ENCODE results near the gene HSF5. TPM values are rescaled to one million over a fixed set of nuclear protein-coding genes. Genes with fewer than 3 reads are reported as not detected.
"Not testable (repeated sequence)": the region's sequence is repeated elsewhere in the genome, so short reads cannot be mapped to it uniquely, and the experiment has no call there.

The HSF5 gene
- polyA plus RNA-seq, 1 donor, result 0.07 TPM

DNA sequence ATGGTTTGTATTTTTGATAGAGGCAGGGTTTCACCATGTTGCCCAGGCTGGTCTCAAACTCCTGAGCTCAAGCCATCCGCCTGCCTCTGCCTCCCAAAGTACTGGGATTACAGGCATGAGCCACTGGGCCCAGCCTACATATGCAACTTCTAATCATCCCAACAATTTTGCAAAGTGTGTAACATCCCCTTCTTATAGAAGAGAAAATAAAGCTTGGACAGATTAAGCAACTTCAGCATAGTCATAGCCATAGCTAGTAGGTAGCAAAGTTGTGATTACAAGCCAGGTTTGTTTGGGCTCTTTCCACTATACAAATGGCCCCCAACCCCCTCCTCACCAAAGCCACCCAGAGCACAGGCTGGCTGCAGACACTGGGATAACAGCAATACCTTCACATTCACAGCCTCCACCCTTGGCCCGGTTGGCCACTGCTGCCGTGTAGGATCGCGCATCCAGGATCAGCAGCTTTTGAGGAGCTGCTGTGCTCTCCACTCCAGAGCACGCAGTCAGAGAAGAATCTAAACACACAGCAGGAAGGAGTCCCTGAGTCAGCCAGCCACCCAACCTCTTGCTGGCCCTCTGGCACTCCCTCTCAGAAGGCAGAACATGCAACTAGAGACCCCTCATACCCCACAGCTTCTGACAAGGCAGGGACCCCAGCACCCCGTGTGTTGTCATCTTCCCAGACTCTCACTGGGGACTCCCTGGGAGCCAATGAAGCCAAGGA lies 18.3 kb upstream of the HSF5 start:
- no peaks in the 10 kb centered on the region for H3K9me3 ChIP-seq (ENCODE audit: control insufficient read depth, low read depth, low read length)
- no peak for DNase-seq
- no peak overlapping the region for H3K4me3 ChIP-seq (ENCODE audit: low read length)
- no peaks in the 10 kb centered on the region for H3K4me1 ChIP-seq (ENCODE audit: control insufficient read depth, insufficient read depth, low read length)
- no CpG with 5 or more reads among the region's 7 CpGs for WGBS (ENCODE audit: insufficient coverage, low lambda C conversion rate)
- peak overlapping the region; percentile 74 for H3K27ac ChIP-seq (ENCODE audit: low read length)
- peaks cover 94% of the 10 kb centered on the region for H3K36me3 ChIP-seq (ENCODE audit: control insufficient read depth, insufficient read depth, low read length)
- H3K27me3 ChIP-seq (ENCODE audit: control insufficient read depth, insufficient read depth, low read length), result no peaks in the 10 kb centered on the region

DNA sequence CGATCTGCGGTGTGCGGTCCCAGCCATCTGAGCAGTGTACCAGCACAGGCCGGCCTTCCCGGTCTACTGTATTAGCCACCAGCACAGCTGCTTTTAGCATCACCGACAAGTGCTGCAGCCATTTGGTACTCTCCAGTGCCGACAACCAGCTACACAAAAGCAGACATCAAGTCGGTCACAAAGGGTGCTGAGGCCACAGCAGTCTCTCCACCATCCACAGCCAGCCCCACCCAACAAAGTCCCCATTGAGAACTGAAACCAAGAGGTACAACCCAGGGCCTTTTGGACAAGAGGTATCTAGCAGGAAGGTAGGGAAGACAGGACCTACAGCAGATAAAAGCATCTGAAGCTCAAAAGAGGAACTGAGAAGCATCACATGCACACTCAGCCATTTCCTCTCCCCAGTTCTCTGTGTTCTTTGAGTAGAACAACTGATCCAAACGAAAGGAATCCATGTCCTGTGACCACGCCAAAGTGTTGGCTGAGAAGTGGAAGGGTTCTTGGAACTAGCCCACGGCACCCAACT lies 16.7 kb upstream of the HSF5 start:
- Histone ChIP-seq H3K4me3 (ENCODE audit: low read length) (no peak overlapping the region), H3K4me1 (ENCODE audit: control insufficient read depth, insufficient read depth, low read length) (no peaks in the 10 kb centered on the region), H3K27me3 (ENCODE audit: control insufficient read depth, insufficient read depth, low read length) (no peaks in the 10 kb centered on the region), H3K9me3 (ENCODE audit: control insufficient read depth, low read depth, low read length) (no peaks in the 10 kb centered on the region), H3K27ac (ENCODE audit: low read length) (no peak overlapping the region), H3K36me3 (ENCODE audit: control insufficient read depth, insufficient read depth, low read length) (peaks cover 93% of the 10 kb centered on the region)
- DNase-seq, result no peak
- no CpG with 5 or more reads among the region's 11 CpGs for whole genome bisulfite sequencing (ENCODE audit: insufficient coverage, low lambda C conversion rate)

DNA sequence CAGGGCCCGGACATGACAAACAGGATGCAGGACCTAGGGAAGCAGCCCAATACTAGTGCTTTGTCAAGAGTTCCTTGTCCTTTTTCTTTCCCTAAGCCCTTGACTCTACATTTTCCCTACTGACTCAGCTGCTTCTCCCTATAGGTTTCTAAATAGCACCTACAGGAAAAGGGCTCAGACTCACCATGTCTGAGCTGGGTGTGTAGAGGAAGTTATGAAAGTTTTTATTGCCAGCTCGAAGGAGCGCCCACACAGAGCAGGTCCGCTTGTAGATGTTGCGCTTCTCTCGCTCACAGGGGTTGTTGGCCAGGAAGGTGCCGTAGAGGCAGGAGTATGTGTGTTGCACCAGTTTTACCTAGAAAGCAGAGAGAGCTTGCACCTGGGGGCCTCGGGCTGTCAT lies 15.7 kb upstream of the HSF5 start:
- no peak overlapping the region for H3K27ac ChIP-seq (ENCODE audit: low read length)
- WGBS (ENCODE audit: insufficient coverage, low lambda C conversion rate), result no CpG with 5 or more reads among the region's 8 CpGs
- DNase-seq, result no peak
- no peaks in the 10 kb centered on the region for H3K27me3 ChIP-seq (ENCODE audit: control insufficient read depth, insufficient read depth, low read length)
- H3K9me3 ChIP-seq (ENCODE audit: control insufficient read depth, low read depth, low read length), result no peaks in the 10 kb centered on the region
- H3K4me3 ChIP-seq (ENCODE audit: low read length), result no peak overlapping the region
- no peaks in the 10 kb centered on the region for H3K4me1 ChIP-seq (ENCODE audit: control insufficient read depth, insufficient read depth, low read length)
- peaks cover 88% of the 10 kb centered on the region for H3K36me3 ChIP-seq (ENCODE audit: control insufficient read depth, insufficient read depth, low read length)

DNA sequence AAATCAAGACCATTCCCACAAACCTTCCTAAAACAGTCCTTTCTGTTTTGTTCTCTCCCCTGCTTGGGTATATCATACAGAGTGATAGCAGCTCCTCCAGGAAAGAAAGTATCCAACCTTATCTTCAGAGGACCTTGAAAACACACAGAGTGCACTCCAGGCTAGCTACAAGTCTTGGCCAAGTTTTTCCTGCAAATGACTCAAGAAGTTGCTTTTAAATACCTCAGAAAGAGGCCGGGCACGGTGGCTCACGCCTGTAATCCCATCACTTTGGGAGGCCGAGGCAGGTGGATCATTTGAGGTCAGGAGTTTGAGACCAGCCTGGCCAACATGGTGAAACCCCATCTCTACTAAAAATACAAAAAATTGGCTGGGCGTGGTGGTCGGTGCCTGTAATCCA lies 14.9 kb upstream of the HSF5 start:
- not testable (repeated sequence) for DNase-seq; H3K27ac ChIP-seq (ENCODE audit: low read length); H3K27me3 ChIP-seq (ENCODE audit: control insufficient read depth, insufficient read depth, low read length); H3K4me3 ChIP-seq (ENCODE audit: low read length); H3K9me3 ChIP-seq (ENCODE audit: control insufficient read depth, low read depth, low read length); H3K4me1 ChIP-seq (ENCODE audit: control insufficient read depth, insufficient read depth, low read length)
- peaks cover 87% of the 10 kb centered on the region for H3K36me3 ChIP-seq (ENCODE audit: control insufficient read depth, insufficient read depth, low read length)
- WGBS (ENCODE audit: insufficient coverage, low lambda C conversion rate), result 90% methylated on average over 2 of the region's 6 CpGs

DNA sequence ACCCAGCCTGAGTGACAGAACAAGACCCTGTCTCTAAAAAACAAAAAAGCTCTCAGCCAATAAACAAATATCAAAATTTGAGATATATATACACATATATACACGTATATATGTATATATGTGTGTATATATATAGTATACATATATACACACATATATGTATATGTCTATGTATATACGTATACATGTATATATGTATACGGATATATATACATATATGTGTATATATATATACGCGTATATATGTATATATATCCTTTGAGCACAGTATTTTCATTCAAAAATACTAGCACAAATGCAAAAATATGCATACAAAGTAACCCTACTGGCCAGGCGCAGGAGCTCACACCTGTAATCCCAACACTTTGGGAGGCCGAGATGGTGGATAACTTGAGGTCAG lies 13.2 kb upstream of the HSF5 start:
- Histone ChIP-seq H3K4me3 (ENCODE audit: low read length) (no peak overlapping the region), H3K27me3 (ENCODE audit: control insufficient read depth, insufficient read depth, low read length) (no peaks in the 10 kb centered on the region)
- 100% methylated on average over 3 of the region's 7 CpGs for WGBS (ENCODE audit: insufficient coverage, low lambda C conversion rate)

DNA sequence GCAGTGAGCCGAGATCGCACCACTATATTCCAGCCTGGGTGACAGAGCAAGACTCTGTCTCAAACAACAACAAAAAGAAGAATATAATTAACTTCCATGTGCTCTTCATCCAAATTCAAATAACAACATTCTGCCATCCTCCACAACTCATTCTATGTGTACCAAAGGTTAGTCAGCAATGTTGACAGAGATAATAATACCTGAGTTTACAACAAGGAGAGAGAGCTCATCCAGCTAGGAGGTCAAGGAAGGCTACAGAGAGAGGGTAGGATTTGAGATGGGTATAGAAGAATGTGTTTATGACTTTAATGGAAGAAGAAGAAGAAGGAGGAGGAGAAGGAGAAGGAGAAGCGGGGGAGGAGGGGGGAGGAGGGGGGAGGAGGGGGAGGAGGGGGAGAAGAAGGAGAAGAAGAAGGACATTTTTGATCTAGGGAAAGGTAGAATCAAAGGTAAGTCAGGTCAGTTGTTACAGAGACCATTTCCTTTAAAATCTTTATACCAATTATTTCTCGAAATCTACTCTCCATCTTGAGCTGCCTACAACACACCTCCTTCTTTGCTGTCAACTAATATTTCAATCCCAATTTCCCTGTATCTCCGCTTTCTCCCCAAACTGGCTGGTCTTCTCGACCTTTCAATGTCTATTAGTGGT lies 10.1 kb upstream of the HSF5 start:
- DNase-seq, result no peak
- WGBS (ENCODE audit: insufficient coverage, low lambda C conversion rate), result 100% methylated on average over 2 of the region's 6 CpGs
- H3K4me3 ChIP-seq (ENCODE audit: low read length), result no peak overlapping the region
- H3K27me3 ChIP-seq (ENCODE audit: control insufficient read depth, insufficient read depth, low read length), result no peaks in the 10 kb centered on the region
- H3K4me1 ChIP-seq (ENCODE audit: control insufficient read depth, insufficient read depth, low read length), result no peaks in the 10 kb centered on the region
- H3K9me3 ChIP-seq (ENCODE audit: control insufficient read depth, low read depth, low read length), result no peaks in the 10 kb centered on the region
- peaks cover 86% of the 10 kb centered on the region for H3K36me3 ChIP-seq (ENCODE audit: control insufficient read depth, insufficient read depth, low read length)
- H3K27ac ChIP-seq (ENCODE audit: low read length), result no peak overlapping the region

More for the DNA sequence above, 13.2 kb upstream of the HSF5 start:
- Histone ChIP-seq H3K9me3 (ENCODE audit: control insufficient read depth, low read depth, low read length) (no peaks in the 10 kb centered on the region), H3K4me1 (ENCODE audit: control insufficient read depth, insufficient read depth, low read length) (no peaks in the 10 kb centered on the region), H3K36me3 (ENCODE audit: control insufficient read depth, insufficient read depth, low read length) (peaks cover 89% of the 10 kb centered on the region), H3K27ac (ENCODE audit: low read length) (no peak overlapping the region)
- DNase-seq, result no peak

DNA sequence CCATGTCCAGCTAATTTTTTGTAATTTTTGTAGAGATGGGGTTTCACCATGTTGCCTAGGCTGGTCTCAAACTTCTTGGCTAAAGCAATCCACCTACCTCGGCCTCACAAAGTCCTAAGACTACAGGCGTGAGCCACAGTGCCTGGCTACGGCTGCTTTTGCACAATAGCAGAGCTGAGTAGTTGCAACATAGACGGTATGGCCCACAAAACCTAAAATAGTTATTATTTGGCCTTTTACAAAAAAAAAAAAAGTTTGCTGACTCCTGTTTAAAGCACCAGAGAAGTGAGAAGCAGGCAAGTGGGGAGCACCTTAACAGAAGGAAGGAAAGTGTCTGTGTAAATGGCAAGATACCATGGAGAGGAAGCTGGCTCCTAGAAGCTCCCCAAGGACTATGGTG lies 5.3 kb upstream of the HSF5 start:
- Histone ChIP-seq H3K27ac (ENCODE audit: low read length) (no peak overlapping the region), H3K36me3 (ENCODE audit: control insufficient read depth, insufficient read depth, low read length) (peaks cover 88% of the 10 kb centered on the region), H3K27me3 (ENCODE audit: control insufficient read depth, insufficient read depth, low read length) (no peaks in the 10 kb centered on the region), H3K4me3 (ENCODE audit: low read length) (no peak overlapping the region), H3K4me1 (ENCODE audit: control insufficient read depth, insufficient read depth, low read length) (no peaks in the 10 kb centered on the region), H3K9me3 (ENCODE audit: control insufficient read depth, low read depth, low read length) (no peaks in the 10 kb centered on the region)
- no CpG with 5 or more reads among the region's 4 CpGs for WGBS (ENCODE audit: insufficient coverage, low lambda C conversion rate)
- no peak for DNase-seq

DNA sequence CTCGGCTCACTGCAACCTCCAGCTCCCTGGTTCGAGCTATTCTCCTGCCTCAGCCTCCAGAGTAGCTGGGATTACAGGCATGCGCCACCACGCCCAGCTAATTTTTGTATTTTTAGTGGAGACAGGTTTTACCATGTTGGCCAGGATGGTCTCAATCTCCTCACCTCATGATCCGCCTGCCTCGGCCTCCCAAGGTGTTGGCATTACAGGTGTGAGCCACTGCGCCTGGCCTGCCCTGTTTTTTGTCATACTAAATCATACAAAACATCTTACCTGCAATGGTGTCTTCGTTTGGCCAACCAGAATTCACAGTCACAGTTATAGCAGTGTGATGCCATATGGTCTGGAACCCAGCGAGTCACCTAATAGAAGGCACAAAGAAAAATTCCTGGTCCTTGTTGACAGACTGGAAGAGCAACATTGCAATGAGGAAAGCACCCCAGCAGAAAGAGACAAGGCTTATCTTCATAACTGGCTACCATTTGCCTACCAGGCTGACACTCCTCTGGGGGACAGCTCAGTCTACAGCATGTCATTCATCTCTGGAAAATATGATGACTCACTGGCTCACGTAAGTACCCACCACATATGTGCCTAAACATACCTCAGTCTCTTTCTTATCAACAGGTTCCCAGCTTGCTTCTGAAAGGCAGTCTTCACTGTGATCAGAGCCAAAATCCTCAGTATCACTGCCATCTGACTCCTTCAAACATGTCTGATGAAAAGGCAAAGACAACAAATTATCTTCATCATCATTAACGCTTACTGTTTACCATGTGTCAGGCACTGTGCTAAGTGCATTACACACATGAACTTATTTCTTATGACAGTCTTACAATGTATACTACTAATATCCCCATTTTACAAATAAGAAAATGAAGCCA lies 4.3 kb upstream of the HSF5 start:
- Histone ChIP-seq H3K27me3 (ENCODE audit: control insufficient read depth, insufficient read depth, low read length) (no peaks in the 10 kb centered on the region), H3K9me3 (ENCODE audit: control insufficient read depth, low read depth, low read length) (peaks cover 6% of the 10 kb centered on the region), H3K27ac (ENCODE audit: low read length) (no peak overlapping the region), H3K36me3 (ENCODE audit: control insufficient read depth, insufficient read depth, low read length) (peaks cover 81% of the 10 kb centered on the region), H3K4me3 (ENCODE audit: low read length) (no peak overlapping the region), H3K4me1 (ENCODE audit: control insufficient read depth, insufficient read depth, low read length) (no peaks in the 10 kb centered on the region)
- no CpG with 5 or more reads among the region's 11 CpGs for WGBS (ENCODE audit: insufficient coverage, low lambda C conversion rate)
- DNase-seq, result no peak

DNA sequence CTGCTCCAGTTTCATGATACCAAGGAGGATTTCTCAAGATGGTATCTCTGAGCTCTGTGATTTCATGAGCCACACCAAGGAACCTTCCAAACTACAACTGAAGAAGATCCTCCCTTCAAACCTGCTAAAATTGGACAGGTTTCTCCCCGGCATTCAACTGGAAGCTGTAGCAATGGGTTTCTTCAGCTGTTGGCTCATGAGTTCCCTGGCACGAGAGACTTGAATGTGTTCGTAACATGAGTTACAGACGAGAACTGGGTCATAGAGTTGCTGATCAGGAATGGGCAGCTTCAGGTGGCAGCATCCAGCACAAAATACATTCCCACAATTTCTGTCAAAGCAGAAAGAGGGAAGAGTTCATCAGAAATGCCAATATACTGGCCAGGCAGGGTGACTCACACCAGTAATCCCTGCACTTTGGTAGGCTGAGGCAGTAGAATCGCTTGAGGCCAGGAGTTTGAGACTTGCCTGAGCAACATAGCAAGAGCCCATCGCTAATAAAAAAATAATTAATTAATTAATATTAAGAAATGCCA lies 3.4 kb upstream of the HSF5 start:
- peaks cover 72% of the 10 kb centered on the region for H3K36me3 ChIP-seq (ENCODE audit: control insufficient read depth, insufficient read depth, low read length)
- H3K27me3 ChIP-seq (ENCODE audit: control insufficient read depth, insufficient read depth, low read length), result no peaks in the 10 kb centered on the region
- no CpG with 5 or more reads among the region's 6 CpGs for WGBS (ENCODE audit: insufficient coverage, low lambda C conversion rate)
- DNase-seq, result no peak
- peaks cover 9% of the 10 kb centered on the region for H3K9me3 ChIP-seq (ENCODE audit: control insufficient read depth, low read depth, low read length)
- H3K4me1 ChIP-seq (ENCODE audit: control insufficient read depth, insufficient read depth, low read length), result no peaks in the 10 kb centered on the region
- H3K4me3 ChIP-seq (ENCODE audit: low read length), result no peak overlapping the region
- no peak overlapping the region for H3K27ac ChIP-seq (ENCODE audit: low read length)

DNA sequence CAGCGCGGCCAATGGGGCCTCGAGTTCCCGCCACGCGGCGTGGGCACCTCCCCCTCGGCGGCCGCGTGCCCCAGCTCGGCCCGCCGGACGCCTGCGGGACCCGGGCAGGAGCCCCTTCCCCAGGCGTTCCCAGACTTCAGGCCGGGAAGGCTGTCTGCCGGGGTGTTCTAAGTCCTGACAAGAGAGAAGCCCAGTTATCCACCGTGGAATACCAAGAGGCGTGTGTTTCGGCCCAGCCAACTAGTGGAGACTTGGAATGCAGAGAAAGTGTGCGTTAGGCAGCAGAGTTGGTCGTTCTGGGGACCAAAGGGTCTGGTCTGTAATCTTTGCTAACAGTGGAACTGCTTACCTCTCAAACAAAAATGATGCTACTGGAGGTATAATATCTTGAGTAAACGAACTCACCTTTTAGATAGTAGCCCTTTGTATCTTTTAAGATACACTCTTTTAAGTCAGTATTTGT lies 251 bp upstream of the HSF5 start:
- H3K27me3 ChIP-seq (ENCODE audit: control insufficient read depth, insufficient read depth, low read length), result no peaks in the 10 kb centered on the region
- peaks cover 9% of the 10 kb centered on the region for H3K9me3 ChIP-seq (ENCODE audit: control insufficient read depth, low read depth, low read length)
- 79% methylated on average over 3 of the region's 26 CpGs for WGBS (ENCODE audit: insufficient coverage, low lambda C conversion rate)
- H3K4me3 ChIP-seq (ENCODE audit: low read length), result no peak overlapping the region
- peaks cover 2% of the 10 kb centered on the region for H3K4me1 ChIP-seq (ENCODE audit: control insufficient read depth, insufficient read depth, low read length)
- DNase-seq, result no peak
- peaks cover 43% of the 10 kb centered on the region for H3K36me3 ChIP-seq (ENCODE audit: control insufficient read depth, insufficient read depth, low read length)
- H3K27ac ChIP-seq (ENCODE audit: low read length), result no peak overlapping the region
